WTC11 (cell line): ENCODE data around the gene COBL.

Experiments used
- AFF4 ChIP-seq: sonication (generic); formaldehyde crosslinking; IDR thresholded peaks from 2 replicates; pipeline ENCODE4 v1.8.1; 2023; ENCODE audit warnings: mild to moderate bottlenecking, missing genetic modification reagents, borderline replicate concordance
- ATF1 ChIP-seq: sonication (generic); formaldehyde crosslinking; IDR thresholded peaks from 2 replicates; pipeline ENCODE4 v1.8.1; 2023; ENCODE audit warnings: mild to moderate bottlenecking, moderate library complexity, missing genetic modification reagents
- CTCF ChIP-seq: fragments of 200-600 bp; IDR thresholded peaks from 2 replicates; pipeline ENCODE4 v1.8.0; 2022; ENCODE audit warnings: antibody characterized with exemption
- ESRRA ChIP-seq: sonication (generic); formaldehyde crosslinking; IDR thresholded peaks from 2 replicates; pipeline ENCODE4 v1.8.1; 2022; ENCODE audit warnings: mild to moderate bottlenecking, missing genetic modification reagents, borderline replicate concordance
- IRF2 ChIP-seq: sonication (generic); formaldehyde crosslinking; IDR thresholded peaks from 2 replicates; pipeline ENCODE4 v1.8.0; 2022; ENCODE audit warnings: low read depth, missing genetic modification reagents, borderline replicate concordance
- JUN ChIP-seq: sonication (generic); formaldehyde crosslinking; IDR thresholded peaks from 2 replicates; pipeline ENCODE4 v1.8.0; 2023; ENCODE audit warnings: mild to moderate bottlenecking, missing genetic modification reagents
- MLX ChIP-seq: sonication (generic); formaldehyde crosslinking; IDR thresholded peaks from 2 replicates; pipeline ENCODE4 v1.8.1; 2023; ENCODE audit warnings: mild to moderate bottlenecking, missing genetic modification reagents, moderate library complexity
- NFYB ChIP-seq: sonication (generic); formaldehyde crosslinking; conservative IDR thresholded peaks from 2 replicates; pipeline ENCODE4 v1.8.0; 2022; ENCODE audit warnings: low read depth, missing genetic modification reagents
- NR1H2 ChIP-seq: sonication (generic); formaldehyde crosslinking; IDR thresholded peaks from 2 replicates; pipeline ENCODE4 v1.9.0; 2021; ENCODE audit warnings: mild to moderate bottlenecking, moderate library complexity, missing genetic modification reagents
- NR3C1 ChIP-seq: sonication (generic); formaldehyde crosslinking; conservative IDR thresholded peaks from 2 replicates; pipeline ENCODE4 v1.8.1; 2023; ENCODE audit warnings: low read depth, mild to moderate bottlenecking, missing genetic modification reagents
- SP1 ChIP-seq: sonication (generic); formaldehyde crosslinking; conservative IDR thresholded peaks from 2 replicates; pipeline ENCODE4 v1.8.1; 2022; ENCODE audit warnings: missing genetic modification reagents

- TF ChIP-seq CTCF = no peak
- no peak for TF ChIP-seq IRF2 (CRISPR knock-in tag)
- TF ChIP-seq NR3C1 (CRISPR knock-in tag) = no peak
- no peak for TF ChIP-seq SP1
- TF ChIP-seq ESRRA = no peak
- TF ChIP-seq MLX (CRISPR knock-in tag) = no peak
- TF ChIP-seq JUN (CRISPR knock-in tag) = no peak
- no peak for TF ChIP-seq NR1H2
- TF ChIP-seq ATF1 (CRISPR knock-in tag) = no peak
- TF ChIP-seq AFF4 (CRISPR knock-in tag) = no peak
- no peak for TF ChIP-seq NFYB (CRISPR knock-in tag)
Observed at GRCh38 chr7:51175992-51176388, 140.6 kb downstream of the COBL start.
